ENCODE results near the gene LARP4B. TPM values are rescaled to one million over a fixed set of nuclear protein-coding genes. Genes with fewer than 3 reads are reported as not detected.

The LARP4B gene
- polyA plus RNA-seq, 1 of the 3 experiments (the other 2 are of a cell fraction): 23.3 TPM

GRCh38 chr10:842795-843194 lies 88.7 kb downstream of the LARP4B start:
- no peaks in the 10 kb centered on the region for H3K9me3 ChIP-seq

GRCh38 chr10:841535-841934 lies 90.0 kb downstream of the LARP4B start:
- ChIA-PET CTCF (interaction anchor here (0.9 kb wide), 1 partner anchor 203 kb away, joined by 3 read pairs; no protein-coding TSS in a partner anchor), POLR2A (no interaction called here)
- Histone ChIP-seq H3K36me3 (replicated peaks in 1 of 2; ENCODE audit: control insufficient read depth in 1 of 2, insufficient read depth in 2 of 2, low read length in 1 of 2) (peaks cover 68 to 73% of the 10 kb centered on the region in 2 experiments), H3K9me2 (no peaks in the 10 kb centered on the region), H3K9ac (no peak overlapping the region), H3K4me1 (ENCODE audit: control insufficient read depth in 1 of 2, insufficient read depth in 2 of 2, low read depth in 1 of 2, low read length in 1 of 2) (peaks cover 0 to 4% of the 10 kb centered on the region in 2 experiments; a peak in 1 of 4 replicates), H3F3A (replicated peaks; ENCODE audit: insufficient read depth) (peaks cover 5% of the 10 kb centered on the region), H3K27ac (ENCODE audit: low read depth in 2 of 2, low read length in 1 of 2) (no peak overlapping the region), H3K79me2 (ENCODE audit: insufficient read depth) (peaks cover 70% of the 10 kb centered on the region), H3K9me3 (no peaks in the 10 kb centered on the region), H3K4me3 (ENCODE audit: low read depth in 2 of 2, low read length in 1 of 2) (no peak overlapping the region), H2AFZ (ENCODE audit: low read depth) (no peak overlapping the region), H3K27me3 (ENCODE audit: insufficient read depth) (no peaks in the 10 kb centered on the region), H4K20me1 (ENCODE audit: insufficient read depth) (peaks cover 25% of the 10 kb centered on the region), H3K4me2 (no peak overlapping the region)
- TF ChIP-seq USF1 (IDR thresholded peaks at IDR 0.05; ENCODE audit: borderline replicate concordance, low read depth) (no peak), FOXJ3 (CRISPR knock-in tag; IDR thresholded peaks at IDR 0.05) (no peak), REST (IDR thresholded peaks at IDR 0.05; ENCODE audit: low read depth, low read length) (no peak), TAF1 (IDR thresholded peaks at IDR 0.05; ENCODE audit: borderline replicate concordance, low read depth, low read length) (no peak), MXI1 (IDR thresholded peaks at IDR 0.05; ENCODE audit: low read depth, low read length) (no peak)
- no peak for DNase-seq
- WGBS (ENCODE audit: low lambda C conversion rate): 97% methylated on average over 5 of the region's 5 CpGs

More at GRCh38 chr10:842795-843194, 88.7 kb downstream of the LARP4B start:
- H3K4me3 ChIP-seq (ENCODE audit: low read depth in 2 of 2, low read length in 1 of 2): no peak overlapping the region
- peaks cover 25% of the 10 kb centered on the region for H4K20me1 ChIP-seq (ENCODE audit: insufficient read depth)
- H3K9ac ChIP-seq: no peak overlapping the region
- TF ChIP-seq USF1 (IDR thresholded peaks at IDR 0.05; ENCODE audit: borderline replicate concordance, low read depth): no peak
- no peak for TF ChIP-seq RXRA (IDR thresholded peaks at IDR 0.05; ENCODE audit: borderline replicate concordance, low read depth)
- no peak for TF ChIP-seq SIN3A (IDR thresholded peaks at IDR 0.05; ENCODE audit: borderline replicate concordance, low read depth, low read length)
- no peak for TF ChIP-seq EP300 (IDR thresholded peaks at IDR 0.05; ENCODE audit: borderline replicate concordance in 1 of 2, low read depth in 1 of 2, low read length in 1 of 2)
- TF ChIP-seq JUND (IDR thresholded peaks at IDR 0.05): no peak
- no peak for TF ChIP-seq MXI1 (IDR thresholded peaks at IDR 0.05; ENCODE audit: low read depth, low read length)
- no peak for TF ChIP-seq POLR2AphosphoS5 (IDR thresholded peaks at IDR 0.05; ENCODE audit: low read depth, low read length)
- TF ChIP-seq NFIC (IDR thresholded peaks at IDR 0.05; ENCODE audit: borderline replicate concordance): no peak
- TF ChIP-seq TCF12 (IDR thresholded peaks at IDR 0.05): no peak
- TF ChIP-seq CHD2 (IDR thresholded peaks at IDR 0.05; ENCODE audit: low read length, partially characterized antibody): no peak
- H3K4me2 ChIP-seq: no peak overlapping the region
- H3K9me2 ChIP-seq: no peaks in the 10 kb centered on the region
- no peaks in the 10 kb centered on the region for H3K27me3 ChIP-seq (ENCODE audit: insufficient read depth)
- peaks cover 2% of the 10 kb centered on the region for H3F3A ChIP-seq (replicated peaks; ENCODE audit: insufficient read depth)
- 96% methylated on average over 6 of the region's 6 CpGs for WGBS (ENCODE audit: low lambda C conversion rate)
- H3K4me1 ChIP-seq (ENCODE audit: control insufficient read depth in 1 of 2, insufficient read depth in 2 of 2, low read depth in 1 of 2, low read length in 1 of 2): peaks cover 0 to 4% of the 10 kb centered on the region in 2 experiments; a peak in 1 of 4 replicates
- CTCF ChIA-PET: interaction anchor here (0.6 kb wide), 1 partner anchor 583 kb away, joined by 3 read pairs; no protein-coding TSS in a partner anchor
- DNase-seq: no peak
- H3K79me2 ChIP-seq (ENCODE audit: insufficient read depth): peaks cover 70% of the 10 kb centered on the region
- H2AFZ ChIP-seq (ENCODE audit: low read depth): no peak overlapping the region
- H3K27ac ChIP-seq (ENCODE audit: low read depth in 2 of 2, low read length in 1 of 2): no peak overlapping the region
- peaks cover 55 to 63% of the 10 kb centered on the region in 2 experiments for H3K36me3 ChIP-seq (replicated peaks in 1 of 2; ENCODE audit: control insufficient read depth in 1 of 2, insufficient read depth in 2 of 2, low read length in 1 of 2)
- POLR2A ChIA-PET: no interaction called here
